Prostate gland (tissue), 2 donors: ENCODE measurements around the gene LIG3. TPM values are rescaled to one million over a fixed set of nuclear protein-coding genes. Genes with fewer than 3 reads are reported as not detected.

ENCODE experiments used
- DNase-seq: peaks from one replicate; pipeline ENCODE4 v3.0.0-alpha.2; 2019; ENCODE audit warnings: low spot score
- H3K27ac ChIP-seq, 2 donors: fragments of 200-600 bp; sonication (generic); 2 replicates each; pipeline ENCODE4 v1.5.1; 2017 to 2019
- H3K27me3 ChIP-seq: fragments of 200-600 bp; sonication (generic); replicated peaks from 2 replicates; pipeline ENCODE4 v1.5.1; 2019; ENCODE audit not compliant: insufficient read depth
- H3K36me3 ChIP-seq, 2 donors: fragments of 200-600 bp; sonication (generic); 1 replicate in 1 of 2; 2 replicates in 1 of 2; pipeline versions ENCODE4 v1.5.1 to v1.8.1; 2017 to 2019
- H3K4me1 ChIP-seq: fragments of 200-600 bp; sonication (generic); replicated peaks from 2 replicates; pipeline ENCODE4 v1.5.1; 2019
- H3K4me3 ChIP-seq, 2 donors: fragments of 200-600 bp; sonication (generic); 2 replicates each; pipeline ENCODE4 v1.5.1; 2017 to 2019
- H3K9me3 ChIP-seq: fragments of 200-600 bp; sonication (generic); 2 replicates; pipeline ENCODE4 v1.5.1; 2017
- CTCF ChIP-seq, 4 experiments: fragments of 200-600 bp in 2 of 4; fragments of 450-650 bp in 2 of 4; sonication (generic) in 2 of 4; IDR thresholded peaks; 1 replicate in 3 of 4; 2 replicates in 1 of 4; pipeline ENCODE4 v1.5.1; 2016 to 2019; ENCODE audit warnings: antibody characterized with exemption in 4 of 4, mild to moderate bottlenecking in 2 of 4, moderate library complexity in 2 of 4
- POLR2A ChIP-seq: fragments of 450-650 bp; IDR thresholded peaks from one replicate; pipeline ENCODE4 v1.6.1; 2016; ENCODE audit warnings: antibody characterized with exemption, mild to moderate bottlenecking
- POLR2AphosphoS5 ChIP-seq: sonication (generic); formaldehyde crosslinking; IDR thresholded peaks from one replicate; pipeline ENCODE4 v1.6.1; 2017; ENCODE audit warnings: antibody characterized with exemption
- WGBS: methylation state at CpG from one replicate; pipeline ENCODE4 v1.1.5; 2018; 5-methylcytosine and 5-hydroxymethylcytosine counted together
- intact Hi-C: fragments of 100-400 bp; cut with DNase I; formaldehyde crosslinking; loops from one replicate; pipeline ENCODE4 v1.14.2; 2022
- total RNA-seq, 2 donors: library from RNA; depleted of rRNA; stranded (reverse); fragments of >200 nt; gene quantifications; one replicate each; pipeline ENCODE4 v1.1.0, GENCODE V29; 2016

The LIG3 gene
- total RNA-seq, 2 donors from 2014 or later, result 49.2 to 54.0 TPM

- Histone ChIP-seq H3K4me3 (no peak overlapping the region), H3K4me1 (no peaks in the 10 kb centered on the region), H3K36me3 (peaks cover 0 to 3% of the 10 kb centered on the region in 2 donors), H3K27me3 (no peaks in the 10 kb centered on the region), H3K27ac (no peak overlapping the region), H3K9me3 (no peaks in the 10 kb centered on the region)
- no peak for DNase-seq
- no peak for TF ChIP-seq CTCF (IDR thresholded peaks at IDR 0.05)
- no peak for TF ChIP-seq POLR2AphosphoS5
- no peak for TF ChIP-seq POLR2A
- 77% methylated on average over 3 of the region's 3 CpGs for WGBS
- intact Hi-C loops, result no loop called here
Measured at GRCh38 chr17:35010093-35010492, 29.8 kb downstream of the LIG3 start.

GRCh38 chr17:35011671-35012216 lies 31.4 kb downstream of the LIG3 start:
- Histone ChIP-seq H3K27me3 (no peaks in the 10 kb centered on the region), H3K4me1 (no peaks in the 10 kb centered on the region), H3K36me3 (peaks cover 0 to 3% of the 10 kb centered on the region in 2 donors), H3K27ac (no peak overlapping the region), H3K4me3 (no peak overlapping the region), H3K9me3 (no peaks in the 10 kb centered on the region)
- intact Hi-C loops, result no loop called here
- TF ChIP-seq CTCF (IDR thresholded peaks at IDR 0.05), result no peak
- no peak for TF ChIP-seq POLR2AphosphoS5
- TF ChIP-seq POLR2A, result no peak
- 64% methylated on average over 5 of the region's 5 CpGs for WGBS
- DNase-seq, result no peak

GRCh38 chr17:35016369-35016768 lies 36.1 kb downstream of the LIG3 start:
- intact Hi-C loops, result no loop called here
- H3K4me1 ChIP-seq, result no peaks in the 10 kb centered on the region
- TF ChIP-seq POLR2AphosphoS5 (no peak), CTCF (IDR thresholded peaks at IDR 0.05) (no peak), POLR2A (no peak)
- no peak overlapping the region for H3K27ac ChIP-seq
- H3K36me3 ChIP-seq, result peaks cover 0 to 3% of the 10 kb centered on the region in 2 donors
- no peaks in the 10 kb centered on the region for H3K27me3 ChIP-seq
- 96% methylated on average over 4 of the region's 4 CpGs for WGBS
- no peak overlapping the region for H3K4me3 ChIP-seq
- H3K9me3 ChIP-seq, result no peaks in the 10 kb centered on the region
- no peak for DNase-seq

- Histone ChIP-seq H3K27me3 (no peaks in the 10 kb centered on the region), H3K36me3 (peaks cover 0 to under 1% of the 10 kb centered on the region in 2 donors), H3K4me3 (no peak overlapping the region), H3K27ac (no peak overlapping the region), H3K9me3 (no peaks in the 10 kb centered on the region), H3K4me1 (no peaks in the 10 kb centered on the region)
- no peak for DNase-seq
- no peak for TF ChIP-seq POLR2AphosphoS5
- TF ChIP-seq POLR2A, result no peak
- TF ChIP-seq CTCF (IDR thresholded peaks at IDR 0.05), result no peak
- intact Hi-C loops, result no loop called here
- WGBS, result 94% methylated on average over 4 of the region's 4 CpGs
Measured at GRCh38 chr17:35017021-35017420, 36.7 kb downstream of the LIG3 start.

GRCh38 chr17:35018814-35019213 lies 38.5 kb downstream of the LIG3 start:
- H3K36me3 ChIP-seq, result no peaks in the 10 kb centered on the region
- H3K4me3 ChIP-seq, result no peak overlapping the region
- H3K27ac ChIP-seq, result no peak overlapping the region
- DNase-seq, result no peak
- no peaks in the 10 kb centered on the region for H3K9me3 ChIP-seq
- intact Hi-C loops, result no loop called here
- H3K27me3 ChIP-seq, result no peaks in the 10 kb centered on the region
- H3K4me1 ChIP-seq, result peaks cover 4% of the 10 kb centered on the region
- 50% methylated on average over 2 of the region's 2 CpGs for WGBS
- TF ChIP-seq POLR2A, result no peak
- TF ChIP-seq POLR2AphosphoS5, result no peak
- TF ChIP-seq CTCF (IDR thresholded peaks at IDR 0.05), result no peak
